ENCODE results near the gene DTNB.

The DTNB gene

DNA sequence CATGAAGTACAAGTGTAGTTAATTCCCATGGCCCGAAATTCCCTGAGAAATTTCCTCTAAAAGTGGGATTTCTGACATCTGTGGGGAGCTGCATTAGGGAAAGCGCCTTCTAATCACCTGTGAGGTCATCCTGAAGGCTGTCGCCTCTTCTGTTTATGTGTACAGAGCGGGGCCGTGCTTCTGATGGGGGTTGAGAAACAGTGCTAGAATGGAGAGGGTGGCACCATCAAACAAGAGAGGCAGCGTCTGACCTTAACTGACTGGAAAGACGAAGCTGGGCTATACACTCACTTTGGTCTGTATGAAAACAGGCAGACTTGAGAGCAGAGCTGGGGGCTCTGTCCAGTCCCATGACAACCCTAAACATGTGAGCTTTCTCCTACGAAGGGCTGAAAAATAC lies 287.5 kb downstream of the DTNB start:
- Histone ChIP-seq H4K20me1 (ENCODE audit: low read depth, low read length) (no peaks in the 10 kb centered on the region), H3K9ac (ENCODE audit: low read length) (no peak overlapping the region), H3K4me3 (ENCODE audit: insufficient read depth, low read length, poor library complexity, severe bottlenecking) (no peak overlapping the region), H2AFZ (ENCODE audit: low read depth, low read length, severe bottlenecking) (no peak overlapping the region), H3K27me3 (ENCODE audit: low read length) (no peaks in the 10 kb centered on the region), H3K4me2 (ENCODE audit: low read depth, low read length, poor library complexity, severe bottlenecking) (no peak overlapping the region), H3K9me3 (ENCODE audit: insufficient read depth, low read length) (no peaks in the 10 kb centered on the region), H3K9me2 (replicated peaks; ENCODE audit: insufficient read depth, low read length) (no peaks in the 10 kb centered on the region), H3K36me3 (ENCODE audit: low read length) (no peaks in the 10 kb centered on the region), H3F3A (ENCODE audit: insufficient read depth) (peaks cover 3% of the 10 kb centered on the region), H3K27ac (ENCODE audit: low read depth, low read length) (no peak overlapping the region), H3K79me2 (ENCODE audit: insufficient read depth, low read length) (no peaks in the 10 kb centered on the region)
- TF ChIP-seq, protein P1, sequence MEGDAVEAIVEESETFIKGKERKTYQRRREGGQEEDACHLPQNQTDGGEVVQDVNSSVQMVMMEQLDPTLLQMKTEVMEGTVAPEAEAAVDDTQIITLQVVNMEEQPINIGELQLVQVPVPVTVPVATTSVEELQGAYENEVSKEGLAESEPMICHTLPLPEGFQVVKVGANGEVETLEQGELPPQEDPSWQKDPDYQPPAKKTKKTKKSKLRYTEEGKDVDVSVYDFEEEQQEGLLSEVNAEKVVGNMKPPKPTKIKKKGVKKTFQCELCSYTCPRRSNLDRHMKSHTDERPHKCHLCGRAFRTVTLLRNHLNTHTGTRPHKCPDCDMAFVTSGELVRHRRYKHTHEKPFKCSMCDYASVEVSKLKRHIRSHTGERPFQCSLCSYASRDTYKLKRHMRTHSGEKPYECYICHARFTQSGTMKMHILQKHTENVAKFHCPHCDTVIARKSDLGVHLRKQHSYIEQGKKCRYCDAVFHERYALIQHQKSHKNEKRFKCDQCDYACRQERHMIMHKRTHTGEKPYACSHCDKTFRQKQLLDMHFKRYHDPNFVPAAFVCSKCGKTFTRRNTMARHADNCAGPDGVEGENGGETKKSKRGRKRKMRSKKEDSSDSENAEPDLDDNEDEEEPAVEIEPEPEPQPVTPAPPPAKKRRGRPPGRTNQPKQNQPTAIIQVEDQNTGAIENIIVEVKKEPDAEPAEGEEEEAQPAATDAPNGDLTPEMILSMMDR (IDR thresholded peaks at IDR 0.05; ENCODE audit: insufficient read depth, low read length, poor library complexity, severe bottlenecking) = no peak
- no peak for TF ChIP-seq EZH2phosphoT487 (conservative IDR thresholded peaks at IDR 0.05; ENCODE audit: low read length)

GRCh38 chr2:25383806-25384205 lies 289.6 kb downstream of the DTNB start:
- H4K20me1 ChIP-seq (ENCODE audit: low read depth, low read length) = no peaks in the 10 kb centered on the region
- H3K27ac ChIP-seq (ENCODE audit: low read depth, low read length) = no peak overlapping the region
- no peak overlapping the region for H3K9ac ChIP-seq (ENCODE audit: low read length)
- no peak overlapping the region for H2AFZ ChIP-seq (ENCODE audit: low read depth, low read length, severe bottlenecking)
- no peak overlapping the region for H3K4me2 ChIP-seq (ENCODE audit: low read depth, low read length, poor library complexity, severe bottlenecking)
- peaks cover 15% of the 10 kb centered on the region for H3F3A ChIP-seq (ENCODE audit: insufficient read depth)
- H3K79me2 ChIP-seq (ENCODE audit: insufficient read depth, low read length) = no peaks in the 10 kb centered on the region
- H3K27me3 ChIP-seq (ENCODE audit: low read length) = no peaks in the 10 kb centered on the region
- H3K9me2 ChIP-seq (replicated peaks; ENCODE audit: insufficient read depth, low read length) = no peaks in the 10 kb centered on the region
- no peak overlapping the region for H3K4me3 ChIP-seq (ENCODE audit: insufficient read depth, low read length, poor library complexity, severe bottlenecking)
- TF ChIP-seq, protein P1 (IDR thresholded peaks at IDR 0.05; ENCODE audit: insufficient read depth, low read length, poor library complexity, severe bottlenecking) = no peak
- TF ChIP-seq EZH2phosphoT487 (conservative IDR thresholded peaks at IDR 0.05; ENCODE audit: low read length) = no peak
- H3K9me3 ChIP-seq (ENCODE audit: insufficient read depth, low read length) = no peaks in the 10 kb centered on the region
- H3K36me3 ChIP-seq (ENCODE audit: low read length) = no peaks in the 10 kb centered on the region

- Histone ChIP-seq H3K4me2 (ENCODE audit: low read depth, low read length, poor library complexity, severe bottlenecking) (no peak overlapping the region), H3K9me2 (replicated peaks; ENCODE audit: insufficient read depth, low read length) (no peaks in the 10 kb centered on the region), H3K9me3 (ENCODE audit: insufficient read depth, low read length) (no peaks in the 10 kb centered on the region), H3K27me3 (ENCODE audit: low read length) (no peaks in the 10 kb centered on the region), H2AFZ (ENCODE audit: low read depth, low read length, severe bottlenecking) (no peak overlapping the region), H3K27ac (ENCODE audit: low read depth, low read length) (no peak overlapping the region; the same call in 1 of the 2 replicates), H4K20me1 (ENCODE audit: low read depth, low read length) (no peaks in the 10 kb centered on the region), H3K9ac (ENCODE audit: low read length) (no peak overlapping the region), H3K79me2 (ENCODE audit: insufficient read depth, low read length) (no peaks in the 10 kb centered on the region), H3K36me3 (ENCODE audit: low read length) (no peaks in the 10 kb centered on the region), H3F3A (ENCODE audit: insufficient read depth) (peaks cover 15% of the 10 kb centered on the region), H3K4me3 (ENCODE audit: insufficient read depth, low read length, poor library complexity, severe bottlenecking) (no peak overlapping the region)
- TF ChIP-seq, protein P1 (IDR thresholded peaks at IDR 0.05; ENCODE audit: insufficient read depth, low read length, poor library complexity, severe bottlenecking) = no peak
- TF ChIP-seq EZH2phosphoT487 (conservative IDR thresholded peaks at IDR 0.05; ENCODE audit: low read length) = no peak
Measured at GRCh38 chr2:25381502-25381901, 291.9 kb downstream of the DTNB start.
